Prostate gland (tissue), 2 donors: ENCODE results near the gene VAPB.

Experiments used
- CTCF ChIP-seq, 4 experiments: fragments of 200-600 bp in 2 of 4; fragments of 450-650 bp in 2 of 4; sonication (generic) in 2 of 4; IDR thresholded peaks; 1 replicate in 3 of 4; 2 replicates in 1 of 4; pipeline ENCODE4 v1.5.1; 2016 to 2019; ENCODE audit warnings: antibody characterized with exemption in 4 of 4, mild to moderate bottlenecking in 2 of 4, moderate library complexity in 2 of 4
- POLR2A ChIP-seq: fragments of 450-650 bp; IDR thresholded peaks from one replicate; pipeline ENCODE4 v1.6.1; 2016; ENCODE audit warnings: antibody characterized with exemption, mild to moderate bottlenecking
- POLR2AphosphoS5 ChIP-seq: sonication (generic); formaldehyde crosslinking; IDR thresholded peaks from one replicate; pipeline ENCODE4 v1.6.1; 2017; ENCODE audit warnings: antibody characterized with exemption

- TF ChIP-seq CTCF (IDR thresholded peaks at IDR 0.05) (no peak), POLR2A (no peak), POLR2AphosphoS5 (no peak)
These were observed 32.4 kb downstream of the VAPB start for GRCh38 chr20:58421497-58421850.
